Activated CD4-positive, alpha-beta T cell treated with anti-CD3 and anti-CD28 coated beads, Interleukin-2, Interleukin-6, amounts not matched to agents 100 ng/mL and 50 ng/mL, durations not matched to agents 16 hours and 8 hours (primary cell): ENCODE measurements around the gene IQCC.

Experiments
- DNase-seq: peaks from one replicate; pipeline ENCODE4 v3.0.0-alpha.2; 2020

IQCC gene

GRCh38 chr1:32224285-32224684 is 18.8 kb downstream of the IQCC start:
- no peak for DNase-seq

- DNase-seq: no peak
Observed at GRCh38 chr1:32228771-32229170, 23.3 kb downstream of the IQCC start.

- no peak for DNase-seq
Observed at GRCh38 chr1:32231843-32232432, 26.5 kb downstream of the IQCC start.

- no peak for DNase-seq
Observed at GRCh38 chr1:32232558-32233304, 27.3 kb downstream of the IQCC start.

GRCh38 chr1:32234792-32235191 is 29.3 kb downstream of the IQCC start:
- no peak for DNase-seq

GRCh38 chr1:32239337-32239736 is 33.9 kb downstream of the IQCC start:
- no peak for DNase-seq

- no peak for DNase-seq
Observed at GRCh38 chr1:32239790-32240139, 34.3 kb downstream of the IQCC start.

GRCh38 chr1:32240140-32240951 is 34.9 kb downstream of the IQCC start:
- peak; percentile 50 for DNase-seq

- peak; percentile 32 for DNase-seq
Observed at GRCh38 chr1:32241001-32241763, 35.7 kb downstream of the IQCC start.

- no peak for DNase-seq
Observed at GRCh38 chr1:32242341-32242851, 36.9 kb downstream of the IQCC start.

GRCh38 chr1:32246888-32247273 is 41.4 kb downstream of the IQCC start, which contains the start of gene FAM167B:
TSS of gene FAM167B (plus strand) at chr1:32247222. CDS start at chr1:32247422, 200 bp downstream.
- no peak for DNase-seq

- DNase-seq: no peak
Observed at GRCh38 chr1:32247452-32247851, 42.0 kb downstream of the IQCC start.

GRCh38 chr1:32247983-32248889 is 42.8 kb downstream of the IQCC start:
- peak; percentile 93 for DNase-seq

GRCh38 chr1:32249831-32250525 is 44.5 kb downstream of the IQCC start:
- DNase-seq: peak; percentile 94

GRCh38 chr1:32250893-32251716 is 45.6 kb downstream of the IQCC start, which contains the start of gene LCK:
TSS of gene LCK (plus strand) at chr1:32251265. CDS start at chr1:32274330, 23,065 bp downstream.
- DNase-seq: peak; percentile 83

GRCh38 chr1:32255072-32256071 is 49.9 kb downstream of the IQCC start:
- peak; percentile 74 for DNase-seq

- DNase-seq: peak; percentile 47
Observed at GRCh38 chr1:32256473-32257226, 51.2 kb downstream of the IQCC start.

- DNase-seq: no peak
Observed at GRCh38 chr1:32257227-32257508, 51.7 kb downstream of the IQCC start.
